ENCODE measurements around the gene LRRC8D. TPM values are rescaled to one million over a fixed set of nuclear protein-coding genes. Genes with fewer than 3 reads are reported as not detected.

Gene LRRC8D
- total and polyA plus RNA-seq, 9 of the 15 experiments (the other 6 are each of a cell fraction or from before 2014, with no cell fraction given), result 3.4 to 53.9 (median 15.9) TPM

DNA sequence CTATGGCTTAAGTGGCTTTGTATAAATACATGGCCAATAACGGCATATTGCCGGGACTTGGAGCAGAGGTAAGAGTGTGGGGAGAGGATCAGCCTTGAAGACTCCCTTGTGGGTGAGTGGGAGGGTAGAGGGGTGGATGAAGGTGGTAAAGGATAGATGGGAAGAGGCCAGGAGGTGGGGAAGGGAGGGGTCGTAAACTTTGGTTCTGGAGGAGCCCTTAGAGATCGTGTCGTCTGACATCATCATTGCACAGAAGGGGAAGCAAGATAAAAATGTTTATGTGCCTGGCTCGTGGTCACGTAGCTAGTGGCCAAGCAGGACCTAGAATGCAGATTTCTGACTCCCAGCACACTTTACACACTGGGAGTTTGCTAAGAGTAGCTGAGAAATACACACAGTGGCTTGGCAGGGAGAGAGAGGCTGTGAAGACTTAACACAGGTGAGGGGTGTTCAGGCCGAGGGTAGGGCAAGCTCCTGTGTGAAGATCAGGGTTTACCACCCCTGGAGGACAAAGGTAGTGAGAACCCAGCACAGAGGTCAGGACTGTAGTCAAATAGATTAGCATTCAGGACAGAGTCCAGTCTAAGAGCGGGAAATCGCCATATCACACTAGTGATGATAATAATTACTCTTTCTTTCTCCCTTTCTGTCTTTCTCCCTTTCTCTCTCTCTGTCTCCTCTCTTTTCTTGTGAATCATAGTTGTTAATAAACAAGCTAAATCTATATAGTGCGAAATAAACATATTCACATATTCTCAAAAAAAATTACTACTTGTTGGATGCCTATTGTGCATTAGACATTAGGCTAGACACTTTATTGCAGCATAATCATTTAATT is 75.5 kb downstream of the LRRC8D start (continued):
- TF ChIP-seq, protein P1, sequence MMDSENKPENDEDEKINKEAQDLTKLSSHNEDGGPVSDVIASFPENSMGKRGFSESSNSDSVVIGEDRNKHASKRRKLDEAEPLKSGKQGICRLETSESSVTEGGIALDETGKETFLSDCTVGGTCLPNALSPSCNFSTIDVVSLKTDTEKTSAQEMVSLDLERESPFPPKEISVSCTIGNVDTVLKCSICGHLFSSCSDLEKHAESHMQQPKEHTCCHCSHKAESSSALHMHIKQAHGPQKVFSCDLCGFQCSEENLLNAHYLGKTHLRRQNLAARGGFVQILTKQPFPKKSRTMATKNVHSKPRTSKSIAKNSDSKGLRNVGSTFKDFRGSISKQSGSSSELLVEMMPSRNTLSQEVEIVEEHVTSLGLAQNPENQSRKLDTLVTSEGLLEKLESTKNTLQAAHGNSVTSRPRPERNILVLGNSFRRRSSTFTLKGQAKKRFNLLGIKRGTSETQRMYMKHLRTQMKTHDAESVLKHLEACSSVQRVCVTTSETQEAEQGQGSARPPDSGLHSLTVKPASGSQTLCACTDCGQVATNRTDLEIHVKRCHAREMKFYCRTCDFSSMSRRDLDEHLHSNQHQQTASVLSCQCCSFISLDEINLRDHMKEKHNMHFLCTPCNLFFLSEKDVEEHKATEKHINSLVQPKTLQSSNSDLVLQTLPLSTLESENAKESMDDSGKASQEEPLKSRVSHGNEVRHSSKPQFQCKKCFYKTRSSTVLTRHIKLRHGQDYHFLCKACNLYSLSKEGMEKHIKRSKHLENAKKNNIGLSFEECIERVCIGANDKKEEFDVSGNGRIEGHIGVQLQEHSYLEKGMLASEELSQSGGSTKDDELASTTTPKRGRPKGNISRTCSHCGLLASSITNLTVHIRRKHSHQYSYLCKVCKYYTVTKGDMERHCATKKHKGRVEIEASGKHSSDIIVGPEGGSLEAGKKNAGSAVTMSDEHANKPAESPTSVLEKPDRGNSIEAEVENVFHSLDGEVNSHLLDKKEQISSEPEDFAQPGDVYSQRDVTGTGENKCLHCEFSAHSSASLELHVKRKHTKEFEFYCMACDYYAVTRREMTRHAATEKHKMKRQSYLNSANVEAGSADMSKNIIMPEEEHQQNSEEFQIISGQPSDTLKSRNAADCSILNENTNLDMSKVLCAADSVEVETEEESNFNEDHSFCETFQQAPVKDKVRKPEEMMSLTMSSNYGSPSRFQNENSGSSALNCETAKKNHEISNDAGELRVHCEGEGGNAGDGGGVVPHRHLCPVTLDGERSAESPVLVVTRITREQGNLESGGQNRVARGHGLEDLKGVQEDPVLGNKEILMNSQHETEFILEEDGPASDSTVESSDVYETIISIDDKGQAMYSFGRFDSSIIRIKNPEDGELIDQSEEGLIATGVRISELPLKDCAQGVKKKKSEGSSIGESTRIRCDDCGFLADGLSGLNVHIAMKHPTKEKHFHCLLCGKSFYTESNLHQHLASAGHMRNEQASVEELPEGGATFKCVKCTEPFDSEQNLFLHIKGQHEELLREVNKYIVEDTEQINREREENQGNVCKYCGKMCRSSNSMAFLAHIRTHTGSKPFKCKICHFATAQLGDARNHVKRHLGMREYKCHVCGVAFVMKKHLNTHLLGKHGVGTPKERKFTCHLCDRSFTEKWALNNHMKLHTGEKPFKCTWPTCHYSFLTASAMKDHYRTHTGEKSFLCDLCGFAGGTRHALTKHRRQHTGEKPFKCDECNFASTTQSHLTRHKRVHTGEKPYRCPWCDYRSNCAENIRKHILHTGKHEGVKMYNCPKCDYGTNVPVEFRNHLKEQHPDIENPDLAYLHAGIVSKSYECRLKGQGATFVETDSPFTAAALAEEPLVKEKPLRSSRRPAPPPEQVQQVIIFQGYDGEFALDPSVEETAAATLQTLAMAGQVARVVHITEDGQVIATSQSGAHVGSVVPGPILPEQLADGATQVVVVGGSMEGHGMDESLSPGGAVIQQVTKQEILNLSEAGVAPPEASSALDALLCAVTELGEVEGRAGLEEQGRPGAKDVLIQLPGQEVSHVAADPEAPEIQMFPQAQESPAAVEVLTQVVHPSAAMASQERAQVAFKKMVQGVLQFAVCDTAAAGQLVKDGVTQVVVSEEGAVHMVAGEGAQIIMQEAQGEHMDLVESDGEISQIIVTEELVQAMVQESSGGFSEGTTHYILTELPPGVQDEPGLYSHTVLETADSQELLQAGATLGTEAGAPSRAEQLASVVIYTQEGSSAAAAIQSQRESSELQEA (IDR thresholded peaks at IDR 0.05; ENCODE audit: low read depth), result no peak
- no peak for TF ChIP-seq BRF1 (IDR thresholded peaks at IDR 0.05; ENCODE audit: borderline replicate concordance, extremely low read depth, insufficient read length)
- TF ChIP-seq HDAC6 (IDR thresholded peaks at IDR 0.05; ENCODE audit: low read depth, low read length), result no peak
- no peak for TF ChIP-seq ETV6 (IDR thresholded peaks at IDR 0.05; ENCODE audit: borderline replicate concordance in 1 of 2, low read depth in 2 of 2, low read length in 1 of 2)
- TF ChIP-seq ETV6 (CRISPR knock-in tag; IDR thresholded peaks at IDR 0.05; ENCODE audit: borderline replicate concordance), result no peak
- no peak for TF ChIP-seq ZNF274 (IDR thresholded peaks at IDR 0.05; ENCODE audit: borderline replicate concordance, low read depth, low read length)
- TF ChIP-seq BRD9 (IDR thresholded peaks at IDR 0.05; ENCODE audit: low read depth, partially characterized antibody), result peak; percentile 88
- TF ChIP-seq RBM34 (IDR thresholded peaks at IDR 0.05; ENCODE audit: borderline replicate concordance, insufficient read depth, low read length), result no peak
- TF ChIP-seq MYNN (IDR thresholded peaks at IDR 0.05), result peak; percentile 67
- TF ChIP-seq MYNN (CRISPR knock-in tag; IDR thresholded peaks at IDR 0.05), result no peak
- TF ChIP-seq ZNF436 (CRISPR knock-in tag; IDR thresholded peaks at IDR 0.05), result no peak
- TF ChIP-seq SMARCB1 (IDR thresholded peaks at IDR 0.05; ENCODE audit: insufficient read length, low read depth), result no peak
- TF ChIP-seq DPF2 (IDR thresholded peaks at IDR 0.05), result peak; percentile 98
- no peak for TF ChIP-seq NR2C1 (IDR thresholded peaks at IDR 0.05)
- TF ChIP-seq NR2C1 (tag; IDR thresholded peaks at IDR 0.05), result no peak
- TF ChIP-seq POLR2H (tag; IDR thresholded peaks at IDR 0.05; ENCODE audit: low read depth), result no peak
- no peak for TF ChIP-seq ZNF408 (CRISPR knock-in tag; IDR thresholded peaks at IDR 0.05; ENCODE audit: low read depth)
- TF ChIP-seq, protein P2, sequence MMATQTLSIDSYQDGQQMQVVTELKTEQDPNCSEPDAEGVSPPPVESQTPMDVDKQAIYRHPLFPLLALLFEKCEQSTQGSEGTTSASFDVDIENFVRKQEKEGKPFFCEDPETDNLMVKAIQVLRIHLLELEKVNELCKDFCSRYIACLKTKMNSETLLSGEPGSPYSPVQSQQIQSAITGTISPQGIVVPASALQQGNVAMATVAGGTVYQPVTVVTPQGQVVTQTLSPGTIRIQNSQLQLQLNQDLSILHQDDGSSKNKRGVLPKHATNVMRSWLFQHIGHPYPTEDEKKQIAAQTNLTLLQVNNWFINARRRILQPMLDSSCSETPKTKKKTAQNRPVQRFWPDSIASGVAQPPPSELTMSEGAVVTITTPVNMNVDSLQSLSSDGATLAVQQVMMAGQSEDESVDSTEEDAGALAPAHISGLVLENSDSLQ (IDR thresholded peaks at IDR 0.05), result peak; percentile 51
- peak; percentile 52 for TF ChIP-seq RAD51 (IDR thresholded peaks at IDR 0.05; ENCODE audit: borderline replicate concordance, low read depth)
- TF ChIP-seq MYC (IDR thresholded peaks at IDR 0.05; ENCODE audit: low read depth, low read length), result peak; percentile 74; the same call in 1 of the 2 replicates
- no peak for TF ChIP-seq MYC (CRISPR knock-in tag; IDR thresholded peaks at IDR 0.05; ENCODE audit: borderline replicate concordance, low read depth)
